Bone marrow (tissue), 2 donors: ENCODE data around the gene PRPF40A.
A peak's percentile ranks its signal among the peaks of the same experiment; 100 is the strongest.
"Not testable (repeated sequence)": the region's sequence is repeated elsewhere in the genome, so short reads cannot be mapped to it uniquely, and the experiment has no call there.

Experiments
- DNase-seq, 2 donors: peaks; one replicate each; lab custom pipeline; 2025; lab: John Stamatoyannopoulos, UW

Gene PRPF40A

DNA sequence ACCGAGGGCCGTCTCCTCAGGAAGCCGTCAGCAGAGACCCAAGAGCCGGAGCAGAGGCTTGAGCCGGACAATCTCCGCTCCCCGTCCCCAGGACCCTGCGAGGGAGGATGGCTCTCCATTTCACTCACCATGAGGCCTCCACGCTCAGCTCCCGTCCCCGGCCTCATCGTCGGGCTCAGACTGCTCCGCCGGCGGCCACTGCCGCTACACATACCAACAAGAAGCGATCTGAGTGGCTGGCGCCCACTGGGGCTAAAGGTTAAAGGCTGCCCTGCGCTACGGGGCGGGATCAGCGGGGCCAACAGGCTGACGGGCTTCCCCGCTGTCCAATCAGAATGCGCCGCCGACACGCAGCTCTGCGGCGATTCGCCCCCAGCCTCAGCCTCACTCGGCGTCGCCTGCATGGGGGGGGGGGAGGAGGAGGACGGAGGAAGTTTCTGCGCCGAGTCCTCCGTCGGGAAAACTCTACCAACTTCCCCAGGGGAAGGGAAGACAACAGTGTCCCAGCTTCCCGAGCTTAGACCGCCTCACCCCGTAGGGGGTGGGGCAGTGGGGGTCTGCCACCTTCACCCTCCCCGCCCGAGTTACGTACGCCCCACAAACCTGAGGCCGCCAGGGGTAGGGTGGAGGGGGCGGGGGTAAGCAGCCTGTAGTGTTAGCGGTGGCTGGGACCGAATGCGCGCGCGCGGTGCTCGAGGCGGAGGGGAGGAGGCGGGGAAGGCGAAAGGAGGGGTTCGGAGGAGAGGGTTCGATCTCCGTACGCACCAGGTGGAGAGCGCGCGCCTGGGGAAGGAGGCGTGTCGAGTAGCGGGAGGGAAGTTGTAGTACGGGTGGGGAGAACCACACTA is at the start of gene PRPF40A:
PRPF40A (minus strand) TSS at position 234 of the 848 bp plus-strand sequence; CDS start at position 212, 22 bp downstream.
- DNase-seq = peak; percentile 95 to 99

DNA sequence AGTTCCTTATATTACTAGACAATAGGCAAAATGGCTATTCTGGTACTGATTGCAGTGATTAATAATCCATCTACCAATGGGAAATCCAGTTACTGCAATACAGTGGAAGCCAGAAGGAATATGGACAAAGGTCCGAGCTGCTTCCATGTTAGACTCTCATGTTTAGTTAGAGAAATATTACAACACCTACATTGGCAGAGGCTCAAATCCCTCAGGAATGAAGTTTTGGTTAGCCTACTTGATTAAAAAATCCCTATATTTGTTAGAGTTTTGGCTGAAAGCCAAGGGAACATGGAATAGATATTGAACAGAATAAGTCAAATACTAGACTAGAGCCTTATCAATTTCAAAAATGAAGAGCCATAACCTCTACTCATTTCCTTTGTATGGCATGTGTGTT is 49.7 kb upstream of the PRPF40A start:
- DNase-seq = no peak

DNA sequence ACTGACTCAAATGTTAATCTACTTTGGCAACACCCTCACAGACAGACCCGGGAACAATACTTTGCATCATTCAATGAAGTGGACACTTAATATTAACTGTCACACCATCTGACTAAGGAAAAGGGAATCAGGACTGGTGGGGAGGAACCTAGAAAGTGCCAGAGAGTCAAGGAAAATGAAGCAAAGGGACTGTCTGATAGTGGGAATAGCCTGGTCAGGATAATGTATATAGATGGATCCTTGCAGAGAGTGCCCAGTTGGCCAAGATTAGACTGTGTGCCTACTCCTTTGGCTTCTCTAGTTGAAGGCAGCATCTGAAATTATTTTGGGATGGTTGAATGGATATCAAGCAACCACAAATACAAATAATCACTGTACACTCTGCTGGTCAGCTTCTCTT is 46.4 kb upstream of the PRPF40A start:
- DNase-seq = no peak

DNA sequence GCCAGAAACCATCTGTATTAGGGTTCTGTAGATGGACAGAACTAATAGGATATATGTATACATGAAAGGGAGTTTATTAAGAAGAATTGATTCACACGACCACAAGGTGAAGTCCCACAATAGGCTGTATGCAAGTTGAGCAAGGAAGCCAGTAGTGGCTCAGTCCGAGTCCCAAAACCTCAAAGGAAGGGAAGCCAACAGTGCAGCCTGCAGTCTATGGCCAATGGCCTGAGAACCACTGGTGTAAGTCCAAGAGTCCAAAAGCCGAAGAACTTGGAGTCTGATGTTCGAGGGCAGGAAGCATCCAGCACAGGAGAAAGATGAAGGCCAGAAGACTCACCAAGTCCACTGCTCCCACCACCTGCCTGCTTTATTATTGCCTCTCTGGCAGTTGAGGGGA is 45.9 kb upstream of the PRPF40A start:
- not testable (repeated sequence) for DNase-seq

DNA sequence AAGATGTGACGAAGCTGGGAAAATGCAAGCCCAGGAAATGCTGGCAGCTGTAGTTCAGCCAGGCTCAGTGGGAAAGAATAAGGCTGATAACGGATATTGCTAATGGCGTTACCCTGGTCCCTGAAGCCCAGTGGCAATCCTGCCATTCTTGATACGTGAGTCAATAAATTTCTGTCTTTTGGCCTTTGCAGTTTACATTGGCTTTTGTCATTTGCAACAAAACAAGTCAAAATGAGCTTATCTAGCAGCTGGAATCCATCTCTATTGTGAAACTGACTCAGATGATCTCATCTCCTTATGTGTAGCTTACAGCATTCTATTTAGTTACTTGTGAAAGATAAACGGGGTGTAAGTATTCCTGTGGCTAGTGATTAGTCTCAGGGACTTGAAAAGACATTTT is 44.9 kb upstream of the PRPF40A start:
- no peak for DNase-seq

DNA sequence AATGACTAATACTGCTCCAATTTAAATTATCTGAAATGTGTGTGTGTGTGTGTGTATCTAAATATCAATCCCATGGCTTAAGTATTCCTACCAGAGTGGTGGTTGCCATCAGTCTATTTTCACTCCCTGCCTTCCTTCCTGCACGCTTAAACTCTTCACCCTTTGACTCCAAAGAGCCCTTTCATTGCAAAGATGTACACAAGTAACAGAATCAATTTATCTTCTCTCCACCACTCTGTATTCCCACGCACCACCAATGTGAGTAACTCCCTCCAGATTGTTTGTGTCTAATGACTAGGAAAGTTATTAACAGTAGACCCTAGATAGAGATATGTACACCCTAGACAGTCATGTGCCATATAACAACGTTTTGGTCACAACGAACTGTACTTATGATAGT is 44.0 kb upstream of the PRPF40A start:
- no peak for DNase-seq

DNA sequence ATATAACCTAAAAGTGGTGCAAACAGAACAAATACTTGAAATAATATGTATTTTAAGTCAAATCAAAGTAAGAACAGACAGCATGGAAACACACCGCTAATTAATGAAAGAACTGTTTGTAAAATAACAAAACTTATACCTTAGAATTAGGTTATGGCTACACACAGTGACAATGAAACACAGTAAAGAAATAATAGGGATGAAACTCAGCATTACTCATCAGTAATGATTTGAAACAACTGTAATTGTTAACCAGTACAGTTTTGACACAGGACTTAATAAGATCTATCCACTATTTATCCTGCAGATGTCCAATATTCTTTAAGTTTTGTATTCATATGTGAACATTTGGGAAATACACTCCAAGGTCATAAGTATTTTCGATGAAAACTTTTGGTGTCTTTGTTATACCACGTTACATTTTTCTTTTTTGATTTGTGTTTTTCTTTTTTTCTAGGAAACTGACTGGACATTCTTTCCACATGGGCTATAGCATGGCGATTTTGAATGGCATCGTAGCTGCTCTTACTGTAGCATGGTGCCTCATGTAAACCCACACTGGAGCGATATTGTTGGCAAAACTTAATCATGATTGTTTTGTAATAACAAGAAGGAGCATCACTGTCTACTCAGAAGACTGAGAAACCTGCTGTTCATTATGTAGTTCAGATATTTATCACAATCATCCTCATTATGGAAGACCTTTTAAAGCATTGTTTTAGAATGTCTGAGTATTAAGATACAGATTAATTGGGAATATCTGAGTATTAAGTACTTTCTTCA is 42.2 kb upstream of the PRPF40A start:
- DNase-seq = no peak

DNA sequence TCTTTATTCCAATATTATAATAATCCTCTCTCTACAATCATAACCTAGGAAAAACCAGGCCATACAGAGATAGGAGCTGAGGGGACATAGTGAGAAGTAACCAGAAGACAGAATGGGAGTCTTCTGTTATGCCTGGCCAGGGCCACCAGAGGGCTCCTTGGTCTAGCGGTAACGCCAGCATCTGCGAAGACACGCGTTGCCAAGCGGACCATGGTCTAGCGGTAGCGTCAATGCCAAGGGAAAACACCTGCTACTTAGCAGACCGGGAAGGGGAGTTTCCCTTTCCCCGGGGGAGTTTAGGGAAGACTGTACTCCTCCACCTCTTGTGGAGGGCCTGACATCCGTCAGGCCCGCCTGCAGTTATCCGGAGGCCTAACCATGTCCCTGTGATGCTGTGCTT is 37.8 kb upstream of the PRPF40A start:
- DNase-seq = no peak

DNA sequence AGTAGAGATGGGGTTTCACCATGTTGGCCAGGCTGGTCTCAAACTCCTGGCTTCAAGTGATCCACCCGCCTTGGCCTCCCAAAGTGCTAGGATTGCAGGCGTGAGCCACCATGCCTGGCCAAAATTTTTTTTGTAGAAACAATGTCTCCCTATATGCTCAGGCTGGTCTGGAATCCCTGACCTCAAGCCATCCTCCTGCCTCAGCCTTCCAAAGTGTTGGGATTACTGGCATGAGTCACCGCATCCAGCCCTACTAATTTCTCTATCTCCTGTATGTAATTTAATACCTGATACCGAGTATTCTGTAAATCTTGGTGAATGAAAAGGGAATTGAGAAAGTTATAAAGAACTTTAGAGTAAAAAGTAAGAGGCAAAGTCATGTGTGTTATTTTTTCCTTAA is 30.5 kb upstream of the PRPF40A start:
- not testable (repeated sequence) for DNase-seq

DNA sequence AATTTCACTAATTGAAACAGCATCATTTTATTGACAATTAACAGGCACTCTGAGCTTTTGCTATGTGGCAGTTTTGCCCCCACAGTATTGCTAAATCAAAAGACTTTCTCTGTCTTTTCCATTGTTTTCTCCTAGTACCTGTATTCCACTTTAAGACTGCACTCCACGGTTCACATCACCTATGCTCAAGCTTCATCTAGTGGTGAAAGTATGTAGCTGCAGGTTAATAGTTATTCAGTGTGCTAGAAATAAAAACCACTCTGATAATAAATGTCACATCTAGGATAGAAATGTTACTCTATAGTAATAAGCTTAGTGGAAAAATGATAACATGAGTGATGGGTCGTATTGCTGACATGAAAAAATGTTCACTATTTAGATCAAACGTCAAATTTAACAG is 25.7 kb upstream of the PRPF40A start:
- no peak for DNase-seq

DNA sequence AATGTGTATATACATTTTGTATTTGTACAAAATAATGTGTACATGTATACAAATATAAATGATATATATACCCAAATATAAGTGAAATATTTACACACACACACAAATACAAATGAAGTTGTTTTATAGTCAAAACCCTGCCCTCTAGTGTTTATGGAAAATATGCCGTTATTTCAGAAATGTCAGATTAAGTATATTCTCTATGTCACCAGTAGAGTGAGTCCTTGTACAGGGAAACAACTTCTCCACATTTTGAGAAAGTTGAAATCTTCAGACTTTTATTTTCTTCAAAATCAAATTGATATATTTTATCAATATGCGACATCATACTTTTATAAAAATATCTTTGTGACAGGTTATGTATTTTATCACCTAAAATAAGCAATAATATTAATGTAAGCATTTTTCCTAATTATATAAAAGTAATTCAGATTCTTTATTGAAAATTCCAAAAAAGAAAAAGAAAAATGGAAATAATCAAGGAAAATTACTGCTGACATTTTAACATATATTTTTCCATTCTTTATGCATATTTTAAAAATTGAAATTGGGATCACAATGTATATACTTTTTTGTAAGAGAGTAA is 23.6 kb upstream of the PRPF40A start:
- peak in 1 of 2 donors; percentile 56 for DNase-seq

DNA sequence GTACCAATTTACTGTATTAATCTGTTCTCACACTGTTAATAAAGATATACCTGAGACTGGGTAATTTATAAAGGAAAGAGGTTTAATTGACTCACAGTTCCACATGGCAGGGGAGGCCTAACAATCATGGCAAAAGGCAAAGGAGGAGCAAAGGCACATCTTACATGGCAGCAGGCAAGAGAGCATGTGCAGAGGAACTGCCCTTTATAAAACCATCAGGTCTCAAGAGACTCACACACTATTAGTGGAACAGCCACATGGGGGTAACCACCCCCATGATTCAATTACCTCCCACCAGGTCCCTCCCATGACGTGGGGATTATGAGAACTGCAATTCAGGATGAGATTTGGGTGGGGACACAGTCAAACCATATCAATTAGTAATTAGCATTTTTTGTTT is 22.4 kb upstream of the PRPF40A start:
- not testable (repeated sequence) for DNase-seq

DNA sequence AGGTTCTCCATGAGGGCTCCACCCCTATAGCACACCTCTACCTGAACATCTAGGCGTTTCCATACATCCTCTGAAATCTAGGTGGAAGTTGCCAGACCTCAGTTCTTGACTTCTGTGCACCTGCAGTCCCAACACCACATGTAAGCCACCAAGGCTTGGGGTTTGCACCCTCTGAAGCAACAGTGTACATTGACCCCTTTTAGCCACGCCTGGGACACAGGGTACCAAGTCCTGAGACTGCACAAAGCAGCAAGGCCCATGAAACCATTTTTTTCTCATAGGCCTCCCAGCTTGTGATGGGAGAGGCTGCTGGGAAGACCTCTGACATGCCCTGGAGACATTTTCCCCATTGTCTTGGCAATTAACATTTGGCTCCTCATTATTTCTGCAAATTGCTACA is 21.2 kb upstream of the PRPF40A start:
- no peak for DNase-seq

DNA sequence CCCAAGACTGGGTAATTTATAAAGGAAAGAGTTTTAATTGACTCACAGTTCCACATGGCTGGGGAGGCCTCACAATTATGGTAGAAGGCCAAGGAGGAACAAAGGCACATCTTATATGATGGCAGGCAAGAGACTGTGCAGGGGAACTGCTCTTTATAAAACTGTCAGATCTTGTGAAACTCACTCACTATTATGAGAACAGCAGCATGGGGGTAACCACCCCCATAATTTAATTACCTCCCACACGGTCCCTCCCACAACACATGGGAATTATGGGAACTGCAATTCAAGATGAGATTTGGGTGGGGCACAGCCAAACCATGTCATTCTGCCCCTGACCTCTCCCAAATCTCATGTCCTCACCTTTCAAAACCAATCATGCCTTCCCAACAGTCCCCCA is 20.2 kb upstream of the PRPF40A start:
- not testable (repeated sequence) for DNase-seq

DNA sequence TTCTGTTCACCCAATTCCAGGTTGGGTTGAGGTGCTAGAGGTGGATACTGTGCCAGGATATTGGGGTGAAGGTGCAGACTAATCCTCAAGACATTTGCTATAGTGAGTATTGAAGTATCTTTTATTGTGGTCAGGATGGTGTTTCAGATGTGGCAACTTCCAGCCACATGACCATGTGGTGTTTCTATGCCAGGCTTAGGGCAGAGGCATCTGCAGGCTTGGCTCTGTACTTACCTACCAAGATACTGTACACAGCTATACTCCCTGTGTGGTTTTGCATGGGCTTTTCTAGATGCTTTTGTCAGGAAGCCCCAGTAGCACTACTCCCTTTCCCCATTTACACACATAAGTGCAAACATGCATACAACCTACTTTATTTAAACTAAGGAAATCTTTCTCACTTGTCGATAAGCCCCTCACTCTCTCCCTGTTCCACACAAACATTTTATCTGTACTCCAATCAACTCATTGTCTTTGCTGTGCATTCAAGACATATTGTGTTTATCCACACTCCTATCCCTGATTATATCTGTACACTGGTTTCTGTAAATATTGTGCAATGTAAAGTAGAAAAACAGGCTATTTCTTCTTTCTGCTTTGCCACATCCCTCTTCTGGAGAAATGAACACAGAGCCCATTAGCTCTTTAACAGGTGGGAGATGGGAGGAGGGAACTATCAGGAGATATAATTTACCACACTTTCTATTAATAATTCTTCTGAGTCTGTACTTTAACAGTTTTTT is 13.5 kb upstream of the PRPF40A start:
- DNase-seq = no peak

DNA sequence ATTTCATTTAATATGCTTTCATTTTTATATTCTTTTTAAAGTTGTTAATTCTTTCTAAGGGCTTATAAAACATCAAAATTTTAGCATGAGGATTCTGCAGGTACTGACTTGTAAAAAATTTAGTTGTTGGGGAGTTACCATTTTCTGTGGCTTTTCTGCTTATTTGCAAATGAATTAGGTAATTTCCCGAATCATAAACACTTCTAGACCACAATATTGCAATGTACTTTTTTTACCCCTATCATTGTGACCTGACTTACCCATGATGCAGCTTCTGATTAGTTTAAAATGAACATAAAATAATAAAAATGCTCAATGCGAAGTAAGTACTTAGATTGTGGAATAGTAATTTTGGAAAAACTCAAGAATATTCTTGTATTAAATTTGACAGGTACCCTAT is 12.6 kb upstream of the PRPF40A start:
- no peak for DNase-seq

DNA sequence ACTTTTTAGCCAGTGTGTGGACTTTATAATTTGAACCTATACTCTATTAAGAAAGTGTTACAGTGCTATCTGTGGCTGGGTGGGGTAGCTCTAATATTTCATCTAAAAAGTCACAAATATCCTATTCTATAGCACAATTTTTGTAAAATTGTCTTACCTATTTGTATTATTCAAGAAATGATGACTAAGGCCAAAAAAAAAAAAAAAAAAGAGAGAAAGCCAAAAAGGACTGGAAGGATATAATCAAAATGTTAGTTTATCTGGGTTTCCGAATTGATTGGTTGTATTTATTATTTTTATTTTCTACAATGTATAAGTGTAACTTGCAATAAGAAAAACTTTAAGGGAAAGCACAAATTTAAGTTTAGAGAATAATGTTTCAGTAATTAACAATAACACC is 6.7 kb upstream of the PRPF40A start:
- DNase-seq = no peak

DNA sequence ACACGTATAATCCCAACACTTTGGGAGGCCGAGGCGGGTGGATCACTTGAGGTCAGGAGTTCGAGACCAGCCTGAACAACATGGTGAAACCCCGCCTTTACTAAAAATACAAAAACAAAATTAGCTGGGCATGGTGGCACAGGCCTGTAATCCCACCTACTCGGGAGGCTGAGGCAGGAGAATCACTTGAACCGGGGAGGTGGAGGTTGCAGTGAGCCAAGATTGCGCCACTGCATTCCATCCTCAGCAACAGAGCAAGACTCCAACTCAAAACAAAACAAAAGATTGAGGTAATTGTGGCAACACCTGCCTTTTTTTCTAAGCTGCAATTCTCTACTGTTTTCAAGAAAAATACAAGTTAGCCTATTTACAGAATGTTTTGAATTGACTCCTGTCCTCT is 5.4 kb upstream of the PRPF40A start:
- DNase-seq = not testable (repeated sequence)

DNA sequence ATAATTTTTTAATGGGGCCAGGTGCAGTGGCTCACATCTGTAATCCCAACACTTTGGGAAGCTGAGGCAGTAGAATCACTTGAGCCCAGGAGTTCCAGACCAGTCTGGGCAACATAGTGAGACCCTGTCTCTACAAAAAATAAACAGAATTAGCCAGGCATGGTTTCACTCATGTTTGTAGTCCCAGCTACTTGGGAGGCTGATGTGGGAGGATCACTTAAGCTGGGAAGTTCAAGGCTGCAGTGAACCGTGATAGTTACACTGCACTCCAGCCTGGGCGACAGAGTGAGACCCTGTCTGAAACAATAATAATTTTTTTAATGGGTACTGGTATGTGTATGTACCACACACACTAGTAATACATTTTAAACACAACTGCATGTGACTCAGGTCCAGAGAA is 3.5 kb upstream of the PRPF40A start:
- DNase-seq = no peak

DNA sequence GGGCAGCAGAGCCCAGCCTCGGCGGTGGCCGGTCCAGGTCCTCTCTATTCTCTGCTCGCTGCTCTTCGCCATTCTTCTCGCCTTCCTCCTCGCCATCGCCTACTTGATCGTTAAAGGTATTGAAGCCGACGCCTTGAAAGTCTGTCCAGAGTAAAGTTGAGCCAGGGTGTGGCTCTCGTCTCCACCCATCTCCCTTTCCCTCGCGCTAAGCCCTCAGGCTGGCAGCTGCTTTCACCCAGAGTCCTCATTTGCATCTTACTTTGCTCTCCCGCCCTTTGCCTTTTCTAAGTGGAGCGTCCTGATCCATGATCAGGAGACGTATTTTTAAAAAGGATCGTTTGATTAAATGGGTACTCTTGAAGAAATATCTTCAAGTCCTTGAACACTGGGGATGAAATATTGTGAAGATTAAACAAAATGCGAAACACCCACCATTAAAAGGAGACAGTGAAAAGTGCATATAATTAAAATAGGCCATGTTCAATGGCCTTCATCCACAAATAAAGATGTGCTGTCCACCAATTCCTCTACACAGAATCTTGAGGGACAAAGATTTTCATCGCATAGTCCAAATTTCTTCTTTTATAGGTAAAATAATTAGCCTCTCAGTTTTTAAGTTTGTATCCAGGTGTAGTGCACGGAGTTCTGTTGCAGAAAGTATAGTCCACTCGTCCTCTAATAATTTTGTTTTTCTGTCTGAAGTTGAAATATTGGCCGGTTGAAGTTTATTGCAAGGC is 1.8 kb upstream of the PRPF40A start:
- no peak for DNase-seq
